Small intestine (tissue), 7 donors: ENCODE data around the gene ADARB2. TPM values are rescaled to one million over a fixed set of nuclear protein-coding genes. Genes with fewer than 3 reads are reported as not detected.

Source experiments
- DNase-seq, 2 donors: peaks; one replicate each; pipeline versions ENCODE4 v3.0.0 to v3.0.0-alpha.2; 2013
- FAIRE-seq: peaks from 2 replicates; lab custom pipeline; 2012; peaks lifted over from hg19 to GRCh38; lab: Jason Lieb, UNC
- H3K27ac ChIP-seq, 3 donors: one replicate each; pipeline ENCODE4 v1.5.1; 2013; ENCODE audit warnings: low read length in 2 of 3, mild to moderate bottlenecking in 2 of 3, control low read depth in 1 of 3, inconsistent platforms in 1 of 3, low read depth in 1 of 3, moderate library complexity in 1 of 3
- H3K27me3 ChIP-seq, 3 donors: one replicate each; pipeline ENCODE4 v1.6.1; 2013; ENCODE audit warnings: low read length in 3 of 3, inconsistent platforms in 1 of 3; ENCODE audit not compliant: control insufficient read depth in 3 of 3, insufficient read depth in 3 of 3
- H3K36me3 ChIP-seq, 3 donors: one replicate each; pipeline ENCODE4 v1.6.1; 2013; ENCODE audit warnings: low read length in 3 of 3, inconsistent platforms in 1 of 3, low read depth in 1 of 3, mild to moderate bottlenecking in 1 of 3, moderate library complexity in 1 of 3; ENCODE audit not compliant: control insufficient read depth in 3 of 3, insufficient read depth in 2 of 3
- H3K4me1 ChIP-seq, 3 donors: one replicate each; pipeline ENCODE4 v1.6.1; 2013; ENCODE audit warnings: low read length in 2 of 3, inconsistent platforms in 1 of 3, low read depth in 1 of 3, mild to moderate bottlenecking in 1 of 3, moderate library complexity in 1 of 3; ENCODE audit not compliant: control insufficient read depth in 3 of 3, insufficient read depth in 2 of 3
- H3K4me3 ChIP-seq, 3 donors: one replicate each; pipeline ENCODE4 v1.5.1; 2013; ENCODE audit warnings: low read length in 3 of 3, control low read depth in 1 of 3, inconsistent platforms in 1 of 3, low read depth in 1 of 3, mild to moderate bottlenecking in 1 of 3, moderate library complexity in 1 of 3
- H3K9me3 ChIP-seq, 2 donors: one replicate each; pipeline ENCODE4 v1.6.1; 2013; ENCODE audit warnings: low read depth in 1 of 2, low read length in 1 of 2; ENCODE audit not compliant: control insufficient read depth in 2 of 2, insufficient read depth in 1 of 2
- WGBS, 3 donors: extraction: QIAGEN DNeasy Blood & Tissue Kit; methylation state at CpG; one replicate each; pipeline ENCODE4 v1.1.7; 2013; 5-methylcytosine and 5-hydroxymethylcytosine counted together
- polyA plus RNA-seq, 4 donors: library from polyadenylated mRNA; stranded (reverse) in 3 of 4; unstranded in 1 of 4; fragments of 200-250 nt in 3 of 4; fragments of 120-200 nt in 1 of 4; gene quantifications; one replicate each; pipeline versions ENCODE4 v1.2.1 to v1.2.3, GENCODE V29; 2013
- donor health status: healthy with polysubstance abuse.
- donor health status: control.
- donor health status: control.
- donor health status: Bipolar disorder and iron deficiency.
- donor health status: healthy.

ADARB2 gene
- polyA plus RNA-seq, 4 donors: 0.35 to 1.8 (median 0.94) TPM

DNA sequence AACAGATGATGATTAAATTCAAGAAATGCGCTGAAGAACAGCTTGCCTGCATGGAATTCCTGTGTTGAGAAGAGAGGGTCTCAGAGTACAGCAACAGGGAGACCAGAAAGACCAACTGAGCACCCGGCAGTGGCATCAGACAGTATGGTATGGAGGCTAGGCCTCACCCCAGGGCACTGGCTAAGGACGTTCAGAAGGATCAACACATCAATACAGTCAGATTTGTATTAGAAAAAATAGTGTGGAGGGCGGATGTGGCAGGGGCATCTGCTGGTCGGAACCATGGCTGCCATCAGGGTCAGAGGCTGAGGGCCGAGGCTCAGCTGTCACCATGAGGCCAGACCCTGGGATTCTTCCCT is 142.1 kb downstream of the ADARB2 start:
- Histone ChIP-seq H3K4me1 (no peaks in the 10 kb centered on the region), H3K27me3 (no peaks in the 10 kb centered on the region), H3K36me3 (no peaks in the 10 kb centered on the region), H3K9me3 (no peaks in the 10 kb centered on the region), H3K27ac (no peak overlapping the region), H3K4me3 (no peak overlapping the region)
- WGBS, 3 donors: 62 to 80% (median 63%) methylated on average over 6 of the region's 6 CpGs
- FAIRE-seq (no peak), DNase-seq (no peak)

DNA sequence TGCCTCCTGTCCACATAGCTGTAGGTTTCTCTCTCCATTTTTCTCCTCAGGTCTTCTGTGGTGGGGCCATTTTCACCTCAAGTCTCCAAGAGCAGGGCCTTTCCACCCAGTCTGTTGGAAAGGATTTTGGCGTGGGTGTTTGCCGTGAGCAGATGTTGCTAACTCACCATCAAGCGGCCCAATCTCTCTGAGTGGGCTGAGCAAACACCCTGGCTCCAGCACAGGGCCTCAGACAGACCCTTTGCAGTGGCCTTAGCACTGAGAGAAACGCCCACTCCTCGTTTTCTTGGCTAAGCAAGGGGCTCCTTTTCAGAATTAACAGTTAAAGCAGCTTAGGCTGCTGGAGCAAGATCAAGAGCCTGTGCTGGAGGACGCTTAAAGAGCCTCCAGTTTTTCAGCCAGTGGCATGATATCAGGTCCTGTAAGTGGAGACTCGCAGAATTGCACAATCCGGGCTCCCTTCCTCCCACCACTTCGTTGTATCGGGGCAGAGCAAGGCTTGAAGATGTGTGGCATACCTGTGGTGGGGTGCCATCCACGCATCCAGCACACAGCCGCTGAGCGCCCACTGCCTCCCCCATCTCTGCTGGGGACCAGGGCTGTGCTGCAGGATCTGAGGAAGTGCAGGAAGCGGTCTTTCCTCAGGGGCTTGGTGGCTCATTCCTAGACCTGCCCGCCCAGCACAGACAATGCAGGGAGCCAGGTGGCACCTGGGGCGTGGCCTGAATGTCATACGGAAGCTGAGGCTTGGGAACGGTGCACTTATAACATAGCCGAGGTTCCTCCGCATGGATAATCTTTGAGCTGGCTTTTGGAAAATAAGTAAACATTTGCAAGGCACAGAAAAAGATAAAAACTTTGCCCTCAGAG is 142.7 kb downstream of the ADARB2 start:
- Histone ChIP-seq H3K9me3 (no peaks in the 10 kb centered on the region), H3K4me3 (no peak overlapping the region), H3K27me3 (no peaks in the 10 kb centered on the region), H3K27ac (no peak overlapping the region), H3K4me1 (no peaks in the 10 kb centered on the region), H3K36me3 (no peaks in the 10 kb centered on the region)
- DNase-seq: peak; percentile 9 to 23
- WGBS, 3 donors: 38 to 61% (median 52%) methylated on average over 20 of the region's 20 CpGs
- no peak for FAIRE-seq

DNA sequence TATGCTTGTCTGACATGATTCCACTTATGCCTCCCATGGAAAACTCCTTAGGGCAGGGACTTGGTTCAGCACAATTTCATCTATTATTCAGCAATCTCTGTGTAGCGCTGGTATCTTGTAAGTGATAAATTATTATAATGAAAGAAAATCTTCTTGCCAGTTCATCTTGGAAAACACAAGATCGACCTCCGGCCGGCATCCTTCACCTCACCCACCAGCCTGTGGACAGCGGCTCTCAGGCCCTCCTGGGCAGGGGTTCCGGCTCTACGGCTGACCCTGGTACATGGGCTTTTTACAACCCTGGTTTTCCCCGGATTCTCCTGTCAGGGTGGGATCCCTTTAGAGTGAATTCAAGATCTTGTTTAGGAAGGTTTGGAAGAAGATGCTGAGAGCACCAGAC is 145.6 kb downstream of the ADARB2 start:
- DNase-seq (no peak), FAIRE-seq (no peak)
- H3K9me3 ChIP-seq: peaks cover 0 to 2% of the 10 kb centered on the region in 2 donors
- WGBS, 3 donors: 75 to 83% (median 82%) methylated on average over 8 of the region's 8 CpGs
- H3K4me3 ChIP-seq: no peak overlapping the region
- no peaks in the 10 kb centered on the region for H3K27me3 ChIP-seq
- H3K36me3 ChIP-seq: no peaks in the 10 kb centered on the region
- no peak overlapping the region for H3K27ac ChIP-seq
- H3K4me1 ChIP-seq: no peaks in the 10 kb centered on the region

GRCh38 chr10:1591045-1591444 is 146.3 kb downstream of the ADARB2 start:
- 80 to 88% (median 83%) methylated on average over 11 to 12 of the region's 12 CpGs for WGBS, 3 donors
- no peak for FAIRE-seq
- Histone ChIP-seq H3K36me3 (no peaks in the 10 kb centered on the region), H3K9me3 (peaks cover 0 to 2% of the 10 kb centered on the region in 2 donors), H3K4me1 (no peaks in the 10 kb centered on the region), H3K27ac (no peak overlapping the region), H3K4me3 (no peak overlapping the region), H3K27me3 (no peaks in the 10 kb centered on the region)
- DNase-seq: no peak

- FAIRE-seq: no peak
- no peak for DNase-seq
- Histone ChIP-seq H3K27me3 (no peaks in the 10 kb centered on the region), H3K27ac (no peak overlapping the region), H3K9me3 (peaks cover 0 to 2% of the 10 kb centered on the region in 2 donors), H3K4me3 (no peak overlapping the region), H3K4me1 (no peaks in the 10 kb centered on the region), H3K36me3 (no peaks in the 10 kb centered on the region)
- WGBS, 3 donors: 92 to 94% (median 93%) methylated on average over 17 of the region's 17 CpGs
Observed at GRCh38 chr10:1589257-1589656, 148.1 kb downstream of the ADARB2 start.

GRCh38 chr10:1582739-1583138 is 154.6 kb downstream of the ADARB2 start:
- 62 to 77% (median 75%) methylated on average over 4 of the region's 4 CpGs for WGBS, 3 donors
- Histone ChIP-seq H3K27ac (no peak overlapping the region), H3K4me3 (no peak overlapping the region), H3K27me3 (no peaks in the 10 kb centered on the region), H3K4me1 (no peaks in the 10 kb centered on the region), H3K9me3 (peaks cover 0 to 2% of the 10 kb centered on the region in 2 donors), H3K36me3 (no peaks in the 10 kb centered on the region)
- DNase-seq (no peak), FAIRE-seq (no peak)

GRCh38 chr10:1581189-1581588 is 156.1 kb downstream of the ADARB2 start:
- Histone ChIP-seq H3K4me1 (no peaks in the 10 kb centered on the region), H3K27me3 (no peaks in the 10 kb centered on the region), H3K4me3 (no peak overlapping the region), H3K27ac (no peak overlapping the region), H3K9me3 (no peaks in the 10 kb centered on the region), H3K36me3 (no peaks in the 10 kb centered on the region)
- DNase-seq (no peak), FAIRE-seq (no peak)
- WGBS, 3 donors: 45 to 64% (median 53%) methylated on average over 11 of the region's 11 CpGs

DNA sequence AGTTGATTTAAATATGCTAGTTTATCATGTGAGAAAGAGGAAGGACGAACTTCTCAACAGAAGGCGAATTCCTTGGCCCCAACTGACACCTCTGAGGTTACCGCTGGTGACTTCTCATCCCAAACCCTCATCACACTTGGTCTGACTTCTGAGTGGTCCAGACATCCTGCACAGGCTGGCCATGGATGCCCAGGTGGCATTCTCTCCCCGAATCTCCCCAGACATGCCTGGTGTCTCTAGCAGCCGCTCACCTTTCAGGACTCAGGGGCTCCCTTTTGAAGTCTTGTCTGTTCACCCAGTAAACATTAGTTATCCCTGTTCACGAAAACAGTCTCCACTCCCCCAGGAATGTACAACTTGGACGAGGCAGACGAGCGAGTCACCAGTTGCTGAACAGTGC is 157.7 kb downstream of the ADARB2 start:
- Histone ChIP-seq H3K27ac (no peak overlapping the region), H3K4me3 (no peak overlapping the region), H3K27me3 (no peaks in the 10 kb centered on the region), H3K4me1 (no peaks in the 10 kb centered on the region), H3K36me3 (no peaks in the 10 kb centered on the region), H3K9me3 (no peaks in the 10 kb centered on the region)
- FAIRE-seq (no peak), DNase-seq (no peak)
- 55 to 63% (median 58%) methylated on average over 9 of the region's 9 CpGs for WGBS, 3 donors

DNA sequence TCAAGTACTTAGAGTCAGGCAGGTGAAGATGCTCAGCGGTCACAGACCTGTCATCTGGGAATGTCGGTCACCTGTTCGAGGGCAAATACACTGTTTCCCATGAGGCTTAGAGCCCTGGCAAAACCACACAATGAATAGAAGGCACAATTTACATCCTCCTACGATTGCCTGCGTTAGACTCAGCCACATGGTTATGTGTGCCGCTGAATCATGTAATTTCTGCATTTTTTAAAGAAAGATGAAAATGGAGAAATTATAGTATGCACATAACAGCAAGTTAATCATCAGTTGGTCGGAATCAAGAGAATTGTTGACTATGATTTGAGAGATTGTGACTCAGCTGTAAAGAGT is 158.2 kb downstream of the ADARB2 start:
- Histone ChIP-seq H3K4me1 (no peaks in the 10 kb centered on the region), H3K27me3 (no peaks in the 10 kb centered on the region), H3K9me3 (no peaks in the 10 kb centered on the region), H3K36me3 (no peaks in the 10 kb centered on the region), H3K27ac (no peak overlapping the region), H3K4me3 (no peak overlapping the region)
- DNase-seq: no peak
- 73 to 84% (median 81%) methylated on average over 7 of the region's 7 CpGs for WGBS, 3 donors
- no peak for FAIRE-seq
